ENCODE measurements around the gene KLHDC3. TPM values are rescaled to one million over a fixed set of nuclear protein-coding genes. Genes with fewer than 3 reads are reported as not detected.
A peak's percentile ranks its signal among the peaks of the same experiment; 100 is the strongest.

KLHDC3 gene
- total and polyA plus RNA-seq, 9 of the 15 experiments (the other 6 are each of a cell fraction or from before 2014, with no cell fraction given) = 4.5 to 171 (median 107) TPM

GRCh38 chr6:43054206-43054943 lies 40.3 kb downstream of the KLHDC3 start (continued):
- TF ChIP-seq TAF1 (IDR thresholded peaks at IDR 0.05; ENCODE audit: control insufficient read depth, extremely low read depth, insufficient read depth, low read length, severe bottlenecking) = no peak
- TF ChIP-seq SP1 (CRISPR knock-in tag; IDR thresholded peaks at IDR 0.05) = no peak
- TF ChIP-seq NCOA2 (IDR thresholded peaks at IDR 0.05; ENCODE audit: partially characterized antibody in 2 of 2) = no peak
- TF ChIP-seq KLF10 (CRISPR knock-in tag; IDR thresholded peaks at IDR 0.05) = no peak
- TF ChIP-seq TCFL5 (CRISPR knock-in tag; conservative IDR thresholded peaks at IDR 0.05) = no peak
- no peak for TF ChIP-seq RNF219 (CRISPR knock-in tag; IDR thresholded peaks at IDR 0.05)
- TF ChIP-seq RNF2 (IDR thresholded peaks at IDR 0.05) = no peak
- TF ChIP-seq TEAD2 (tag; IDR thresholded peaks at IDR 0.05) = no peak
- no peak for TF ChIP-seq CEBPB (tag; IDR thresholded peaks at IDR 0.05)
- TF ChIP-seq ARNT (IDR thresholded peaks at IDR 0.05) = no peak
- no peak for TF ChIP-seq MYBL2 (IDR thresholded peaks at IDR 0.05; ENCODE audit: low read depth)
- no peak for TF ChIP-seq MYBL2 (CRISPR knock-in tag; IDR thresholded peaks at IDR 0.05; ENCODE audit: borderline replicate concordance)
- 0 out of 2 replicates have a peak, but pooled peaks have one; percentile 19 for TF ChIP-seq HDGF (IDR thresholded peaks at IDR 0.05)
- TF ChIP-seq HINFP (tag; conservative IDR thresholded peaks at IDR 0.05; ENCODE audit: low read depth) = no peak
- no peak for TF ChIP-seq ZNF511 (CRISPR knock-in tag; IDR thresholded peaks at IDR 0.05)
- no peak for TF ChIP-seq RBM22 (IDR thresholded peaks at IDR 0.05; ENCODE audit: low read depth, low read length, poor library complexity, severe bottlenecking)
- TF ChIP-seq HNRNPL (IDR thresholded peaks at IDR 0.05; ENCODE audit: low read depth, low read length) = no peak
- no peak for TF ChIP-seq NBN (IDR thresholded peaks at IDR 0.05; ENCODE audit: low read depth)
- no peak for TF ChIP-seq MBD1 (CRISPR knock-in tag; IDR thresholded peaks at IDR 0.05)
- TF ChIP-seq MCM5 (IDR thresholded peaks at IDR 0.05; ENCODE audit: low read depth) = no peak
- TF ChIP-seq GATAD2A (IDR thresholded peaks at IDR 0.05) = peak; percentile 35; the same call in 1 of the 2 replicates
